ENCODE results near the gene RAB3B. TPM values are rescaled to one million over a fixed set of nuclear protein-coding genes. Genes with fewer than 3 reads are reported as not detected.
"Not testable (repeated sequence)": the region's sequence is repeated elsewhere in the genome, so short reads cannot be mapped to it uniquely, and the experiment has no call there.

Gene RAB3B
- total RNA-seq, 1 experiment from 2014 or later, result not detected

DNA sequence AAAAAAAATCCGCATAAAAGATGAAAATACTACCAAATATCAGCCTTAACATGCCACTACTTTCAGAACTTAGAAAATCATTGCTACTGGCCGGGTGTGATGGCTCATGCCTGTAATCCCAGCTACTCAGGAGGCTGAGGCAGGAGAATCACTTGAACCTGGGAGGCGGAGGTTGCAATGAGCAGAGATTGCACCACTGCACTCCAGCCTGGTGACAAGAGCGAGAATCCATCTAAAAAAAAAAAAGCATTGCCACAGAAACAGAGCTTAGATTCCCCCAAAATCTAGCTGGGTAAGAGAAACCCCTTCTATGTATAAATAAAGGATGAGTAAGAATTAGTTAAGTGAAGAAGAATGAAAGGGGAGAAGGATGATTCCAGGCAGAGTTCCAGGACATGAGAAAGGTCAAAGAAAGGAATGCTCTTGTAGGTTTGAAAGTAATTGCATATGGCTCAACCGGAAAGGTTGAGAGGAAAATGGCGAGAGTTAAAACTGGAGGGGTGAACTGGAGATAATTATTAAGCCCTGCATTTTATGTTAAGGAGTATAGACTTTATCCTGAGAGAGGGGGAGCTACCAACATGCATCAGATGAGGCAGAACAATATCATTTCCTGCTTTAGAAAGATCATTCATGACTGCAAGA, 92.3 kb downstream of the RAB3B start:
- DNase-seq, result peak; percentile 30
- Histone ChIP-seq H3K9me2 (replicated peaks; ENCODE audit: insufficient read depth, low read length) (no peaks in the 10 kb centered on the region), H3K79me2 (ENCODE audit: low read length) (no peaks in the 10 kb centered on the region), H4K20me1 (ENCODE audit: insufficient read depth, low read depth, low read length) (no peaks in the 10 kb centered on the region), H3K4me2 (ENCODE audit: low read depth, low read length, poor library complexity, severe bottlenecking) (no peak overlapping the region), H3K36me3 (ENCODE audit: insufficient read depth, low read length) (no peaks in the 10 kb centered on the region), H3K27me3 (ENCODE audit: low read length) (no peaks in the 10 kb centered on the region), H3K27ac (ENCODE audit: low read length) (no peak overlapping the region), H3K9ac (ENCODE audit: low read length) (no peak overlapping the region), H3K4me3 (ENCODE audit: low read length) (no peak overlapping the region), H2AFZ (ENCODE audit: low read length) (no peak overlapping the region), H3K4me1 (ENCODE audit: low read length) (no peaks in the 10 kb centered on the region), H3K9me3 (ENCODE audit: low read length) (no peaks in the 10 kb centered on the region)

DNA sequence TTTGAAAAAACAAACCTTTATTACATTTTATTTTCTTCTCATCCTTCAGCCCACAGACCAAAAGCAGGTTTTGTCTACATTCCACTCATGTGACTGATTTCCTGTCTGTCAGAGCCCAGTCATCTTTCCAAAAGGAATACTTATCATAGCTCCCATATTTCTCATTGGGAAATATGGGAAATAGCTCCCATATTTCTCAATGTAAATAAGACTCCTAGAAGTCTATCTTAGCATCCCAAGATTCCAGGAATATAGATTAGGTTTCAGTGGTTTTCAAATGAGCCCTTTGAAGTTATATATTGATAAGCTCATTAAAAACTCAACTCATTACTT, 92.8 kb downstream of the RAB3B start:
- Histone ChIP-seq H3K27ac (ENCODE audit: low read length) (no peak overlapping the region), H2AFZ (ENCODE audit: low read length) (no peak overlapping the region), H3K79me2 (ENCODE audit: low read length) (no peaks in the 10 kb centered on the region), H3K4me1 (ENCODE audit: low read length) (no peaks in the 10 kb centered on the region), H3K9me2 (replicated peaks; ENCODE audit: insufficient read depth, low read length) (no peaks in the 10 kb centered on the region), H3K9me3 (ENCODE audit: low read length) (no peaks in the 10 kb centered on the region), H4K20me1 (ENCODE audit: insufficient read depth, low read depth, low read length) (no peaks in the 10 kb centered on the region), H3K4me2 (ENCODE audit: low read depth, low read length, poor library complexity, severe bottlenecking) (no peak overlapping the region), H3K9ac (ENCODE audit: low read length) (no peak overlapping the region), H3K27me3 (ENCODE audit: low read length) (no peaks in the 10 kb centered on the region), H3K4me3 (ENCODE audit: low read length) (no peak overlapping the region), H3K36me3 (ENCODE audit: insufficient read depth, low read length) (no peaks in the 10 kb centered on the region)
- DNase-seq, result no peak

DNA sequence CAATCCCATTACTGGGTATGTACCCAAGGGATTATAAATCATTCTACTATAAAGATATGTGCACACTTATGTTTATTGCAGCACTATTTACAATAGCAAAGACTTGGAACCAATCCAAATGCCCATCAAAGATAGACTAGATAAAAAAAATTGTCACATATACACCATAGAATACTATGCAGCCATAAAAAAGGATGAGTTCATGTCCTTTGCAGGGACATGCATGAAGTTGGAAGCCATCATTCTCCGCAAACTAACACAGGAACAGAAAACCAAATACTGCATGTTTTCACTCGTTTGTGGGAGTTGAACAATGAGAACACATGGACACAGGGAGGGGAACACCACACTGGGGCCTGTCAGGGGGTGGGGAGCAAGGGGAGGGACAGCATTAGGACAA, 95.8 kb downstream of the RAB3B start:
- H3K9me3 ChIP-seq (ENCODE audit: low read length); H3K36me3 ChIP-seq (ENCODE audit: insufficient read depth, low read length); H3K9ac ChIP-seq (ENCODE audit: low read length); H3K4me1 ChIP-seq (ENCODE audit: low read length); H3K9me2 ChIP-seq (replicated peaks; ENCODE audit: insufficient read depth, low read length); H4K20me1 ChIP-seq (ENCODE audit: insufficient read depth, low read depth, low read length); H3K27me3 ChIP-seq (ENCODE audit: low read length); H3K79me2 ChIP-seq (ENCODE audit: low read length); H2AFZ ChIP-seq (ENCODE audit: low read length); DNase-seq; H3K4me2 ChIP-seq (ENCODE audit: low read depth, low read length, poor library complexity, severe bottlenecking); H3K4me3 ChIP-seq (ENCODE audit: low read length); H3K27ac ChIP-seq (ENCODE audit: low read length): not testable (repeated sequence)

DNA sequence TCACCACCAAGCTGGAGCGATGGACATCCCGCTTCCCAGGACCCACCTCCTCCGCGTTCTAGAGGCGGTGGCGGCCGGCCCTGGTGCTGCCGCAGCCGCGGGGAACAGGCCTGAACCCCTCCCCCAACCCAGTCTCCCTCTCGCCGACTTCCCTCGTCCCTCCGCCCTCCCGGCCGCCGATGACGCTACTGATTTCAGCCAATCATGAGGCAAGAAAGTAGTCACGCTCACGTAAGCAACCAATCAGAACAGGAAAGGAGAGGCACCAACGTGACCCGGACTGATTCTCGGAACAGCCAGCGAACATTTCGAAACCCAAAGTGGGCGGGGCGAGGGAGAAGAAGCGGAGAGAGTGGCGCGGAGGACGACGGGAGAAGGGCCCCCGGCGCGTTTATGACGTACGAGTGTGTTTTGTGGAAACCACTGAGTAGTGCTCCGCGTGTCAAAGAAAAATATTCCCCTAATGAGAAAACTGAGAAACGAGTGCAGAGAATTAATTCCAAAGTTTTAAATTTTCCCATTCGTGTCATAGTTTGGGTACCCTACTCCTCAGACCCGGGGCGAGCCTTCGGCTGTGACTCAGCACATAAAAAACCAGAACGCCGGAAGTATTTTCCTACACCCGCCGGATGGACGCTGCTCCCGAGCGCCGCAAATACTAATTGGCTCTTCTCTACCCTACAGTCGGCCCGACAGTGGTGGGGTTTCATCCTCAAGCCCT, 111.7 kb downstream of the RAB3B start, which contains the start of gene NRDC:
Gene NRDC (minus strand): TSS at position 112 of the 721 bp plus-strand sequence. CDS start 112 bp downstream, outside the sequence.
- H3K79me2 ChIP-seq (ENCODE audit: low read length), result peaks cover 47% of the 10 kb centered on the region
- H3K4me1 ChIP-seq (ENCODE audit: low read length), result peaks cover 38% of the 10 kb centered on the region
- peak within 1 kb of the TSS; percentile 90 for H3K4me3 ChIP-seq (ENCODE audit: low read length)
- DNase-seq, result peak; percentile 100
- peak within 1 kb of the TSS; percentile 77 for H3K27ac ChIP-seq (ENCODE audit: low read length)
- H2AFZ ChIP-seq (ENCODE audit: low read length), result peak within 1 kb of the TSS; percentile 83
- H4K20me1 ChIP-seq (ENCODE audit: insufficient read depth, low read depth, low read length), result peaks cover 4% of the 10 kb centered on the region
- H3K36me3 ChIP-seq (ENCODE audit: insufficient read depth, low read length), result peaks cover 13% of the 10 kb centered on the region; the same call in 1 of the 2 replicates
- peak within 1 kb of the TSS; percentile 95 for H3K9ac ChIP-seq (ENCODE audit: low read length)
- no peaks in the 10 kb centered on the region for H3K9me2 ChIP-seq (replicated peaks; ENCODE audit: insufficient read depth, low read length)
- peak within 1 kb of the TSS; percentile 99 for H3K4me2 ChIP-seq (ENCODE audit: low read depth, low read length, poor library complexity, severe bottlenecking)
- no peaks in the 10 kb centered on the region for H3K27me3 ChIP-seq (ENCODE audit: low read length)
- no peaks in the 10 kb centered on the region for H3K9me3 ChIP-seq (ENCODE audit: low read length)

DNA sequence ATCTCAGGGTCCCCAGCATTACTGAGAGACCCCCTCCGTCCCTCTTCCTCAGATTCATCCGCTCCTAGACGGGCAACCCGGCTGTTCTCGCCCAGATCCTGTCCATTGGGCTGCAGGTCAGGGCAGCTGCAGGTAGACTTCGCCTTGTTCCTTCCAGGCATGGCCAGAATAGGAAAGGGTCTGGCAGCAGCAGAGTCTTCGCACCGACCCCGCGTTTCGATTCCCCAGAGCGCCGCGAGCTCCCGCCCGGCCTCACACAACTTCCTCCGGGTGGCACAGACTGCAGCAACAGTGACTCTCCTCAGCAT, 112.2 kb downstream of the RAB3B start:
- Histone ChIP-seq H3K9ac (ENCODE audit: low read length) (peak overlapping the region; percentile 94), H3K27me3 (ENCODE audit: low read length) (no peaks in the 10 kb centered on the region), H2AFZ (ENCODE audit: low read length) (peak overlapping the region; percentile 12; the same call in 1 of the 2 replicates), H3K79me2 (ENCODE audit: low read length) (peaks cover 51% of the 10 kb centered on the region), H3K4me2 (ENCODE audit: low read depth, low read length, poor library complexity, severe bottlenecking) (peak overlapping the region; percentile 83), H4K20me1 (ENCODE audit: insufficient read depth, low read depth, low read length) (peaks cover 4% of the 10 kb centered on the region), H3K4me1 (ENCODE audit: low read length) (peaks cover 38% of the 10 kb centered on the region), H3K9me2 (replicated peaks; ENCODE audit: insufficient read depth, low read length) (no peaks in the 10 kb centered on the region), H3K4me3 (ENCODE audit: low read length) (peak overlapping the region; percentile 90), H3K36me3 (ENCODE audit: insufficient read depth, low read length) (peaks cover 13% of the 10 kb centered on the region; the same call in 1 of the 2 replicates), H3K27ac (ENCODE audit: low read length) (peak overlapping the region; percentile 77), H3K9me3 (ENCODE audit: low read length) (no peaks in the 10 kb centered on the region)
- DNase-seq, result no peak

DNA sequence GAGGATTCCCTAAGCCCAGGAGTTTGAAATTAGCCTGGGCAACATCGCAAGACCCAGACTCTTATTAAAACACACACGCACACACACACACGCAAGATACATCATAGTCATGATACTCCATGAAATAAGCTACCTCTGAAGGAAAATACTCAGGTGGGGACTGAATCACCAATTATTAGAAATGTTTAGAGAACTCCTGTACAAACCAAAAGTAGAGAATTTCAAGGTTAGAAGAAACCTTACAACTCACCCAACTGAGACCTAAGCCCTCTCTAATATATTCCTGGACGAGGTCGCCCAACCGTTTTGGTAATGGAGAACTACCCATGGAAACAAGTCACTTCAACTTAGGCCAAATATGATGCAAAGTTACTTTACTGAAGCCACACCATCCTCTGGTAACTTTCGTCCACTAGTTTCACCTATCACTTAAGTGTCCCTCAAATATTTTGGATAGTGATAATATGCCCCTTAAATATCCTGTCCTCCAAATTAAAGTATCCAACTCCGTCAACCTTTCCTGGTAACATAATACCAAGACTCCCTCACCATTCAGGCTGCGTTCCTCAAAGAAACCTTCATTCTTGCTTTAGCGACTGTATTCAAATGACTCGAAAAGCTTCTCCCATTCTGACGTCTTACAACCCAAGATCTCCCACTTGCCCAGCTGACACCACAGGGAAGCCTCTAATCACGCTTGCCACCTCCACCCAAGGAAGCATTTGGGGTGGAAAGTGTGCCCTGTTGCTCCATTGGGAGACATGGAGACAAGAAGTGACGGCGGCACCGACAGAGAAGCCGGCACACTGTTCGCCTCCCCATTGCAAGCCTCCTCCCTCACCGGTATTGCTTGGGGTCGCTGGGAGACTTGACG, 112.8 kb downstream of the RAB3B start:
- H3K4me1 ChIP-seq (ENCODE audit: low read length), result peaks cover 38% of the 10 kb centered on the region
- peaks cover 18% of the 10 kb centered on the region; the same call in 1 of the 2 replicates for H3K36me3 ChIP-seq (ENCODE audit: insufficient read depth, low read length)
- peak overlapping the region; percentile 77 for H3K27ac ChIP-seq (ENCODE audit: low read length)
- no peaks in the 10 kb centered on the region for H3K9me3 ChIP-seq (ENCODE audit: low read length)
- no peaks in the 10 kb centered on the region for H3K9me2 ChIP-seq (replicated peaks; ENCODE audit: insufficient read depth, low read length)
- peak overlapping the region; percentile 90 for H3K4me3 ChIP-seq (ENCODE audit: low read length)
- H3K79me2 ChIP-seq (ENCODE audit: low read length), result peaks cover 57% of the 10 kb centered on the region
- DNase-seq, result peak; percentile 64
- H3K27me3 ChIP-seq (ENCODE audit: low read length), result no peaks in the 10 kb centered on the region
- H2AFZ ChIP-seq (ENCODE audit: low read length), result peak overlapping the region; percentile 12; the same call in 1 of the 2 replicates
- peak overlapping the region; percentile 94 for H3K9ac ChIP-seq (ENCODE audit: low read length)
- peaks cover 4% of the 10 kb centered on the region for H4K20me1 ChIP-seq (ENCODE audit: insufficient read depth, low read depth, low read length)
- peak overlapping the region; percentile 83 for H3K4me2 ChIP-seq (ENCODE audit: low read depth, low read length, poor library complexity, severe bottlenecking)

DNA sequence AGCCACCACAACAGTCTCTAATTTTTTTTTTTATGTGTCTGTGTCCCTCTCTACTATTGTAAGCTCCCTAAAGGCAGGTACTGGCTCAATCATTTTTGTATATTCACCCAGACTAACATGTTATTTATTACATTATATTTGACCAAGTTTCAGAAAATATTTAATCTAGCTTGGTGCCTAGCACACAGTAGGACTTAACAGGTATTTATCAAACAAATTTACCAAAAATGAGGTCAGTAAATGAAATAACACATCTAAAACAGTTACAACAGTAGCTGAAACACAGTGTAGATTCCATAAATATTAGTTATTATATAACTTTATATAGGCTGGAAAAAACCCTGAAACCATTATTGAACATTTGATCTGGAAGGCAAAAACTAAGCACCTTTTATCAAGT, 114.7 kb downstream of the RAB3B start:
- H3K4me1 ChIP-seq (ENCODE audit: low read length), result peaks cover 38% of the 10 kb centered on the region
- H3K4me3 ChIP-seq (ENCODE audit: low read length), result no peak overlapping the region; the same call in 1 of the 2 replicates
- H4K20me1 ChIP-seq (ENCODE audit: insufficient read depth, low read depth, low read length), result peaks cover 4% of the 10 kb centered on the region
- H3K9me3 ChIP-seq (ENCODE audit: low read length), result no peaks in the 10 kb centered on the region
- peaks cover 18% of the 10 kb centered on the region; the same call in 1 of the 2 replicates for H3K36me3 ChIP-seq (ENCODE audit: insufficient read depth, low read length)
- H3K9ac ChIP-seq (ENCODE audit: low read length), result no peak overlapping the region
- no peak overlapping the region for H3K27ac ChIP-seq (ENCODE audit: low read length)
- peak overlapping the region; percentile 83 for H3K4me2 ChIP-seq (ENCODE audit: low read depth, low read length, poor library complexity, severe bottlenecking)
- no peak for DNase-seq
- H3K27me3 ChIP-seq (ENCODE audit: low read length), result no peaks in the 10 kb centered on the region
- H3K9me2 ChIP-seq (replicated peaks; ENCODE audit: insufficient read depth, low read length), result no peaks in the 10 kb centered on the region
- H2AFZ ChIP-seq (ENCODE audit: low read length), result no peak overlapping the region
- peaks cover 75% of the 10 kb centered on the region for H3K79me2 ChIP-seq (ENCODE audit: low read length)

DNA sequence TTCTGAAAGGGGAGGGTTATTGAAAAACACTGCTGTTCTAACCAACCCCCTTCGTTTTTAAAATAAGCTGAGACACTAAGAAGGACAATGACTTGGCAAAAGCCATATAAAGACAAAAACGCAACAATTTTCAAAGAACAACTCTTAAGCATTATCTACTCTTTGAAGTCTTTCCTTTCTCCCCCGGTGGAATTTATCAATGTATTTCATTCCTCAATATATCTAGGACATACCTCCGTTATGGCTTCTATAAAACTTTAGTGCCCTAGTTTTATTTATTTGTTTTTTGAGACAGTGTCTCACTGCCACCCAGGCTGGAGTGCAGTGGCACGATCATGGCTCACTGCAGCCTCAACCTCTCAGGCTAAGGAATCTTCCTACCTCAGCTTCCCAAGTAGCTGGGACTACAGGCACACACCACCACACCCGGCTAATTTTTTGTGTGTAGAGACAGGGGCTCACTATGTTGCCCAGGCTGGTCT, 115.2 kb downstream of the RAB3B start:
- no peaks in the 10 kb centered on the region for H3K9me3 ChIP-seq (ENCODE audit: low read length)
- peaks cover 4% of the 10 kb centered on the region for H4K20me1 ChIP-seq (ENCODE audit: insufficient read depth, low read depth, low read length)
- H3K9me2 ChIP-seq (replicated peaks; ENCODE audit: insufficient read depth, low read length), result no peaks in the 10 kb centered on the region
- no peak overlapping the region for H2AFZ ChIP-seq (ENCODE audit: low read length)
- no peak overlapping the region for H3K9ac ChIP-seq (ENCODE audit: low read length)
- no peaks in the 10 kb centered on the region for H3K27me3 ChIP-seq (ENCODE audit: low read length)
- peak overlapping the region; percentile 83 for H3K4me2 ChIP-seq (ENCODE audit: low read depth, low read length, poor library complexity, severe bottlenecking)
- peaks cover 38% of the 10 kb centered on the region for H3K4me1 ChIP-seq (ENCODE audit: low read length)
- H3K79me2 ChIP-seq (ENCODE audit: low read length), result peaks cover 80% of the 10 kb centered on the region
- no peak overlapping the region for H3K27ac ChIP-seq (ENCODE audit: low read length)
- H3K36me3 ChIP-seq (ENCODE audit: insufficient read depth, low read length), result peaks cover 18% of the 10 kb centered on the region; the same call in 1 of the 2 replicates
- no peak overlapping the region for H3K4me3 ChIP-seq (ENCODE audit: low read length)
- DNase-seq, result no peak
